IPS DF 4.7 (cell line): ENCODE data around the gene SUOX.
"Not testable (repeated sequence)": the region's sequence is repeated elsewhere in the genome, so short reads cannot be mapped to it uniquely, and the experiment has no call there.

Source experiments
- DNase-seq: peaks from one replicate; pipeline ENCODE4 v3.0.0-alpha.2; 2013; ENCODE audit warnings: low spot score; ENCODE audit errors: extremely low read depth

SUOX gene

DNA sequence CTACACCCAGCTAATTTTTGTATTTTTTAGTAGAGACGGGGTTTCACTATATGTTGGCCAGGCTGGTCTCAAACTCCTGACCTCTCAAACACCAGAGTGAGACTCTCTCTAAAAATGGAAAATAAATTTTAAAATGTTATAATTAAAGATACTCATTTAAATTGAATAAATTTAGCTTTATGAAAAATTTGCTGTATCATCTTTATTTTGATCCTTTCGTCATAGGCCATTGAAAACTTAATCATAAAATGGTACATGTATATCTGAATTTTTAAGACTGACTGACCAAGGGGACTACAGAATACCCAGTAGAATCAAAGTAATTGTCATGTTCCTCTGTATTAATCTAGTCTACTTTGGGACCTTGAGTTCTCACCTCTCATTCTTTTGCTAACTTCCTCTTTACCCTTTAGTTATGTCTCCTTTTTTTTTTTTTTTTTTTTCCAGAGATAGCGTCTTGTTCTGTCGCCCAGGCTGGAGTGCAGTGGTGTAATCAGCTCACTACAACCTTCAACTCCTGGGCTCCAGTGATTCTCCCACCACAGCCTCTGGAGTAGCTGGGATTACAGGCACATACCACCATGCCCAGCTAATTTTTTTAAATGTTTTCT is 13.7 kb upstream of the SUOX start:
- DNase-seq: no peak

DNA sequence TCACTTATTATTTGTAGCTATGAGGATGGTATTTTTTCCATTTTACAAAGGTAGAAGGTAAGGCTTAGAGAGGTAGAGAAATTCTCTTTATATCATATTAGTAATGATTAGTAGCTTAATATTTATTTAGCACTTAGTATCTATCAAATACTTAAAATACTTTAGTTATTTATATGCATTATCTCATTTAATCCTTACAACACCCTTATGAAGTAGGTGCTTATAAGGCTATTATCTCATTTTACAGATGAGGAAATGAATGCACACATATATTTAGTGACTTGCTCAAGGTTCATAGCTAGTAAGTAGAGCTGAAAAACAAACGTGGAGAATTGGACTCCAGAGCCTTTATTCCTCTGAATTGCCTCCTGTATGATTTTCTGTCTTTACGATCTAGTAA is 12.2 kb upstream of the SUOX start:
- DNase-seq: no peak

DNA sequence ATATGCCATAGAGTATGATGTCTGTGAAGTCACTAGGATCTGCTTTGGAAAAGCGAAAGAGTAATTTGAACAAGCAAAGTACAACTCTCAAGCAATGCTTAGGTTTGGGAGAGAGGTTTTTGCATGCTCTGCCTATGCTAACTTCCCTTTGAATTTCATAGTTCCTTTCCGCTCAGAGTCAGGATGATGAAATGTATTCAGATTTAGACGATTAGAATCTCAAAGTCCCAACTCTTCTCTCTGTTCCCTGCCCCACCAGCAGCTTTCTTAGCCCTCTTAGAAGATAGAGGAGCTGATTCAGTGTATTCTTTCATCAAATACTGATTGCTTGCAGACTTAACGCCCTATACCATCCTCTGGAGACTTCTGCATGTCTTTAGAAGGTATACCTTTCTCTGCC is 11.7 kb upstream of the SUOX start:
- no peak for DNase-seq

DNA sequence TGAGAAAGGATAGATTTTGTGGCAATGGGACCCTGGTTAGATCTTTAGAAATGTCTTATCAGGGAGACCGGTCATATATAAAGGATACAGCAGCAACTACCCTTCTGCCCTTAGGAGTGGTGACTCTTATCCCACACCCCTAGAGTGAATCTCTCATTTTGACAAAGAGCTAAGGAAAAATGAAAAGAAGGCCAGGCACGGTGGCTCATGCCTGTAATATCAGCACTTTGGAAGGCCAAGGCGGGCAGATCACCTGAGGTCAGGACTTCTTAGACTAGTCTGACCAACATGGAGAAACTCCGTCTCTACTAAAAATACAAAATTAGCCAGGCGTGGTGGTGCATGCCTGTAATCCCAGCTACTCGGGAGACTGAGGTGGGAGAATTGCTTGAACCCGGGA is 11.1 kb upstream of the SUOX start:
- not testable (repeated sequence) for DNase-seq

DNA sequence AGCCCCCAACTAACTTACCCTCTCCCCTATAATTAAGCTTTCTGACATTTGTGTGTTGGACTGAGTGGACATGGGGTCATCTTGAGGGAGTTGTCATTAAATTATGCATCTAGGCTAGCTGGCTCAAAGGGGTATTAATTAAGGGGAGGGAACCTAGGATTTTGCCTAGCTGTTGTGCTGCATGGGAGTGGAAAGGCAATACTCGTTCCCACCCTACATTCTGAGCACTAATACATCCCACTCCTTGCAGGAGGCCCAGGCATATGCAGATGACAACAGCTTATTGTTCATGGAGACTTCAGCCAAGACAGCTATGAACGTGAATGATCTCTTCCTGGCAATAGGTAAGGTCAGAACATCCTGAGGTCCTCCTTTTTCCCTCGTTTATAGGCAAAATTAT is 6.0 kb upstream of the SUOX start:
- DNase-seq: no peak

DNA sequence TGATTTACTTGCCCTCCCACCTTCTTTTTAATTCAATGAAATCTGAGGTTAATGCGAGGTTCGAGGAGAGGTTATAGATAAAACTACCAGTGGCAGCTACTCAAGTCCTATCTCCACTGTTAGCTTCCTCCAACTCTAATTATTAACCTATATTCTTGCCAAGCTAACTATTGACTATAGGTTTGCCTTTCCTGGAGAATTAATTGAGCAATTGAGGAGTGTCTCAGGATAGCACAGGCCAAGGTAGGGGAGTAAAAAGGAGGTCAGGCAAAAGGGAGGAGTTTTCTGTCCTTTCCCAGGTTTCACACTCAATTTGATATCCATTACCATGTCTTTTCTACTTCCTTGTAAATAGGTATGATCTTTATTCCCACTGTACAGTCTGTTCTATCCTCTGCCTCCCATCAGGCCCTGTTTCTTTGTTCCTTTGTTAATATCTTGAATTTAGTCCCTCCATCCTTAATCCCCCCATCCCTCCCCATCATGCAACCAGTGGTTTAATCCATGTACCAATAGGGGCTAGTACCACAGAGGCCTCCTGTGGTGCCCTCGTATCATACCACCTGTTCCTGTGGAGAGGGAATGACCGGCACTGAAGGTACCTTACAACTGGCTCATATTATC is 3.7 kb upstream of the SUOX start:
- DNase-seq: no peak

DNA sequence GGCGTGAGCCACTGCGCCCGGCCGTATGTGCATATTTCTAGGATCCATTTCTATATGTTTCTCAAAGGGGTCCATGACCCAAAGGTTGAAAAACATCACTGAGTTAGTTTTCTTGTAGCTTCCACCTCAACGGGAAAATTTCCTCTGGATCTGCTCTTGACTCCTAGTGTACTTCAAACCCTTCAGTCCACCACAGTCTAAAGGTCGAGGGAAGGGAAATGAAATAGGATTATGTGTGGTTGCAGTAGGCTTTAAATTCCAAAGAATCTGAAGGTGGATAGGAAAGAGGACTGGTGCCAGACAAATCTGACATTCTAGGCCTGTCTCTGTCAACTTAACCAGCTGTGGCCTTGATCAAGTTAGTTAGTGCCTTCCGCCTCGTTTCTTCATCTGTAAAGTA is 1.7 kb upstream of the SUOX start:
- no peak for DNase-seq

DNA sequence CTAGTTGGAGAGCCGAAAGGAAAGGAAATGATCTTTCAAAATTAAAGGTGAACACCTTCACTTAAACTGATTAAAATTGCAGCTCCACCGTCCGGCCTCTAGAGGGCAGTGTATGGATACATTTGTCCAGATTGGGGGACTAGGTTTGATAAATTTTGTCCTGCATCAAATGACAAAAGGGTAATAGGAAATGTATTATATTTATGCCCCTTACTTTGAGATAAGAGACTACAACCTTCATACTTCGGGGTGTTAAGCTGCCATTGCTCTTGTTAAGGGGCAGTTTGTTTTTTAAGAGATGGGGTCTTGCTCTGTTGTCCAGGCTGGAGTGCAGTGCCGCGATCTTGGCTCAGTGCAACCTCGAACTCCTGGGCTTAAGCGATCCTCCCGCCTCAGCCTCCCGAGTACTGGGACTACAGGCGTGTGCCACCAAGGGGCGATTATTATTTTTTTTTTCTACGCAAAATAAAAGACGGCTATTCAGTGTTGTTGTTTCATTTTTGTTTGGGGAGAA is 818 bp upstream of the SUOX start:
- no peak for DNase-seq

DNA sequence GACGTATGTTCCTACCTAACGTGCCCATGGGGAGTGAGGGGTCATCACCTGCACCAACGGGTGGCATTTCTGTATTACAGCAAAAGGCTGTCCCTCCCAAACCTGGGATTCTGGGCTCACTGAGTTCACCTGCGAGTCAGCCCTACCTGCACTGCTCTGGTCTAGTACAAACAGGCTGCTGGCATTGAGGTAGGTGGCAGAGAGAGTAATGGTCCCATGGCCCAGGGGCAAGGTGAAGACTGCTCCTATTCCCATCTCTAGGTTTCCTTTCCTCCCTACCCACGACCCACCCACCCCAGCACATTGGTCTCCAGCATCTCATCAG is 421 bp downstream of the SUOX start:
- DNase-seq: no peak

DNA sequence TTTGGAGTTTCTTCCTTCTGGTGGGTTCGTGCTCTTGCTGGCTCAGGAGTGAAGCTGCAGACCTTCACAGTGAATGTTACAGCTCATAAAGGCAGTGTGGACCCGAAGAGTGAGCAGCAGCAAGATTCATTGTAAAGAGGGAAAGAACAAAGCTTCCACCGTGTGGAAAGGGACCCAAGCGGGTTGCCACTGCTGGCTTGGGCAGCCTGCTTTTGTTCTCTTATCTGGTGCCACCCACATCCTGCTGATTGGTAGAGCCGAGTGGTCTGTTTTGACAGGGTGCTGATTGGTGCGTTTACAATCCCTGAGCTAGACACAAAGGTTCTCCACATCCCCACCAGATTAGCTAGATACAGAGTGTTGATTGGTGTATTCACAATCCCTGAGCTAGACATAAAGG is 2.4 kb downstream of the SUOX start:
- not testable (repeated sequence) for DNase-seq

DNA sequence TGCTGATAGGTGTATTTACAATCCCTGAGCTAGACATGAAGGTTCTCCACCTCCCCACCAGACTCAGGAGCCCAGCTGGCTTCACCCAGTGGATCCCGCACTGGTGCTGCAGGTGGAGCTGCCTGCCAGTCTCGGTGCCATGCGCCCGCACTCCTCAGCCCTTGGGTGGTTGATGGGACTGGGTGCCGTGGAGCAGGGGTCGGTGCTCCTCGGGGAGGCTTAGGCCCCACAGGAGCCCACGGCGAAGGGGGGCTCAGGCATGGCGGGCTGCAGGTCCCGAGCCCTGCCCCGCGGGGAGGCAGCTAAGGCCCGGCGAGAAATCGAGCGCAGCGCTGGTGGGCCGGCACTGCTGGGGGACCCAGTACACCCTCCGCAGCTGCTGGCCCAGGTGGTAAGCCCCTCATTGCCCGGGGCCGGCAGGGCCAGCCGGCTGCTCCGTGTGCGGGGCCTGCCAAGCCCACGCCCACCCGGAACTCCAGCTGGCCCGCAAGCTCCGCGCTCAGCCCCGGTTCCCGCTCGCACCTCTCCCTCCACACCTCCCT is 3.0 kb downstream of the SUOX start:
- not testable (repeated sequence) for DNase-seq

DNA sequence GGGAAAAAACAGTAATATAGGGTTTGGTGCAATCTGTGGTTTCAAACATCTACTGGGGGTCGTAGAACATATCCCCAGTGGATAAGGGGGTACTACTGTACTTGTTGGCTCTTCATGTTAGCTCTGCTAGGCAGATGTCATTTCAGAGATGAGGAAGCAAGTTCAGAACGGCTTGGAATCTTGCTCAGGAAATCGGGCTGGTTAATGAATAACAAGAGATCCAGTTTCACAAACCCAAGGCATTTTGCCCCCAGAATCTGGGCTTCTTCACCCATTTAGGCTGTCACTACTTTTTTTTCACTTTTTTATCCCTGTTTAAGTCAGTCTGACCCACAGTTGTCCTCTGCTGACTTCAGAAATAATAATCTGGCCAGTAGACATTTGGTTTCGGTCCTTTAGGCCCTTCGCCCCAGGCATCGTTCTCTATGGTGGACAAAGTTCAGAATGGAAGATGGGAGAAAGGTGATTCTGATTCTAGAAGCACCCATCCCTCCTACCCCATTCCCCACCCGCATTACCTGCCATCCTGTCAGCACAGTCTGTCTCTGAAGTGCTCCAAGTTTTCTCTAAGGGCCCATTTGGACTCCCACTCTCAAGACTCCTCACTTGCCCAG is 4.5 kb downstream of the SUOX start:
- no peak for DNase-seq

DNA sequence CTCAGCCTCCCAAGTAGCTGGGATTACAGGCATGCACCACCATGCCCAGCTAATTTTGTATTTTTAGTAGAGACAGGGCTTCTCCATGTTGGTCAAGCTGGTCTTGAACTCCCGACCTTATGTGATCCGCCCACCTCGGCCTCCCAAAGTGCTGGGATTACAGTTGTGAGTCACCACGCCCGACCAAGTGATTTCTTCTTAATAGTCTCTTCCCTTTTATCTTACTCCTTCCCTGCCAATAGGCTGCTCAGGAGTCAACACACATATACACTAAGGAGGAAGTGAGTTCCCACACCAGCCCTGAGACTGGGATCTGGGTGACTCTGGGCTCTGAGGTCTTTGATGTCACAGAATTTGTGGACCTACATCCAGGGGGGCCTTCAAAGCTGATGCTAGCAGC is 6.3 kb downstream of the SUOX start:
- not testable (repeated sequence) for DNase-seq

DNA sequence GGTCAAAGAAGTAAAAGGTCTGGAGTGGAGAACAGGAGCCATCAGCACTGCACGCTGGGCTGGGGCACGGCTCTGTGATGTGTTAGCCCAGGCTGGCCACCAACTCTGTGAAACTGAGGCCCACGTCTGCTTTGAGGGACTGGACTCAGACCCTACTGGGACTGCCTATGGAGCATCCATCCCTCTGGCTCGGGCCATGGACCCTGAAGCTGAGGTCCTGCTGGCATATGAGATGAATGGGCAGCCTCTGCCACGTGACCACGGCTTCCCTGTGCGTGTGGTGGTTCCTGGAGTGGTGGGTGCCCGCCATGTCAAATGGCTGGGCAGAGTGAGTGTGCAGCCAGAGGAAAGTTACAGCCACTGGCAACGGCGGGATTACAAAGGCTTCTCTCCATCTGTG is 7.1 kb downstream of the SUOX start:
- no peak for DNase-seq

DNA sequence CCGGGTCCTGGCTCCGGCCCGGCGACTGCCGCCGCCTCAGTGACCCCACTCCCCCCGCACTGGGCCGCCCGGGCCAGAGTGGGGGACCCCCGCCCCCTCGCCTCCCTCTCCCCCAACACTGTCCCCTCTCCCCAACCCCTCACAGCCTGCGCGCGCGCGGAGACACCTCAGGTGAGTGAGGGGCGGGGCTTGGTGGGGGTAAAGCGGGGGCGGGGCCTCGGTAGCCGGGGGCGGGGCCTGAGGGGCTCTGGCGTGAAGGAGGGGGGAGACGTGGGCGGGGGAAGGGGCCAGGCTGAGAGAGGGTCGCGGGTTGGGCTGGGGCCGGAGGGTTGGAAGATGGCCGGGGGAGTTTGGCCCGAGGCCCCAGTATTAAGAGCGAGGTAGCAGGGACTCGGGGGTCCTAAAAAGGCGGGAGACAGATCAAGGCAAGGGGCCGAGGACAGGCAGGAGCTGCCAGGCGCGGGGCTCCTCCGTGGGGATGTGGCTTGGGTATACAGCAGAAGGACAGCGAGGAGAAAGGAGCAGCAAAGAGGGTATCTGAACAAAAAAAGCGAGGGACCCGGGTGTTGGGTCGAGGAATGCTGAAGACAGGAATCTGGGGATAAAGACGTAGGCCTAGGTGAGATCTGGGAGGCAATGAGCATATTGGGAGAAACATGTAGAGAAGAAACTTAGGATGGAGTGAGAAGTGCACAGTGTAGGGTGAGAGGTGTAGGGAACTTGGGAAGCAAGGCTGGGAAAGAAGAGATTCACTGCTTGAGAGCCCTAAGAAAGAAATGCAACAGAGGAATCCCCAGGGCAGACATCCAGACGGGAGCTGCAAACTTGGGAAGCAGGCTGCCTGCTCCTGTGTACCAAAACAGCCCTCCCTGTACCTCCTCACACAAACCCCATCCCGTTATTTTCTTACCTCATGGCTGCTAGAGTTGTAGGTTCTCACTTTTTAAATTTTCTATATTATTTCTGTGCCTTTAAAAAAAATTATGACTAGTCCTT is 10.8 kb downstream of the SUOX start:
- no peak for DNase-seq

DNA sequence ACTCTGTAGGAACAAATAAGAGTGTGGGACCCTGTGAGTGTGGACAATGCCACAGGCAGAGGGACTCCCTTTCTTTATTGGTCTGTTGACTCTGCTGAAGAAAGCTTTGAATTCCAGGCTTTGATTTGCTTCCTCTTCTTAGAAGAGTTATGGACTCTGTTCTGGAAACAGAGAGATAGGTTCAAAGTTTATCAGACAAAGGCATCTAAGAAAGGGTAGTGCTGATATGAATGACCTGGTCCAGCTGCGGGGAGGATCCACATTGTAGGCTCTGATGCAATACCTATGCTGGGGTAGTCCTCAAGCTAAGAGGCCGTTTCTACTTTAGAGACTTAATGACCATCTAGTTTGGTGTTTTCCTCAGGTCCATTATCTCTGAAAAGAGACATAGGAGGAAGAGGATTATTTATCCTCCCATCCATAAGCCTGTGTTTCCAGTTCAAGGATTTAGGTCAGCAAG is 13.1 kb downstream of the SUOX start:
- DNase-seq: no peak

DNA sequence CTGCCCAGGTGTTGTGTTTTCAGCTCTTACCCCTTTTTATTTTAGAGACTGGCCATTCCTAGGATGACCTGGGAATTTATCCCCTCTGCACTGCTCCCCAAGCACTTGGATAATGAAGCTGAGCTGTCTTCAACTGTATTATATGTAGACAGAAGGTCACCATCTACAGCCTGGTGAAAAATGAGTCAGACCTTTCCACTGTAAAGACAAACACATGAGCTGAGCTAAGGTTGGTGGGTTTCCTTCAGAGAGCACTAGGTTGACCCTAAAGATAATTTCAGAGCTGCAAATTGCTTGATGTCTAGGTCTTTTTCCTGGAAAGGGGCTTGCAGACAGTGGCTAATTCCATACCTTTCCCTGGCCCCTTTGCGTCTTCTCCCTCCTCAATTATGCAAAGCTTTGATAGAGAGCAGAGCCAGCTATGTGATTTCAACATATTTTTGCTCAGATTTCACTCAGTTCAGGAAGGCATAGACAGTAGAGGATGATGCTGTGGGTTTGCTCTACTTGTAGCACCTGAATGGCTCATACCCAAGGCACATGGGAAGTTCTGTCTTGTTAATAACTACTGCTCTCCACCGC is 14.5 kb downstream of the SUOX start:
- DNase-seq: no peak

DNA sequence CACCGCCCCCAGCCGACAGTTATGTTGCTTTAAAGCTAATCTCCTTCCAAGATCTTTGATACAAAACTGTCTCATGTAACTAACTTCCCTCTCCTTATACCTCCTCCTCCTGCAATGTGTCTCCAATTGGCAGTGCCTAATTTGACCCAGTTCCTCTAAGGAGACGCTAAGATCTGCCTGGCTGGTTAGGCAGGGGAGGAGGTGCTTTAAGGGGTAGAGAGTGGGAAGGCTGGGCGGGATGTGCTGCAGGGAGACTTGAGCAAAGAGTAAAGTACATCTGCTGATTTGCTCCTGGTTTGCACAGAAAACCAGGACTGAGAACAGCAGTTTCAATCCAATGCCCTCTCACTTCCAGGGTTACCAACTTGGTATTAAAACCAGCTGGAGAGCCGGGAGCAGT is 16.4 kb downstream of the SUOX start:
- DNase-seq: no peak

DNA sequence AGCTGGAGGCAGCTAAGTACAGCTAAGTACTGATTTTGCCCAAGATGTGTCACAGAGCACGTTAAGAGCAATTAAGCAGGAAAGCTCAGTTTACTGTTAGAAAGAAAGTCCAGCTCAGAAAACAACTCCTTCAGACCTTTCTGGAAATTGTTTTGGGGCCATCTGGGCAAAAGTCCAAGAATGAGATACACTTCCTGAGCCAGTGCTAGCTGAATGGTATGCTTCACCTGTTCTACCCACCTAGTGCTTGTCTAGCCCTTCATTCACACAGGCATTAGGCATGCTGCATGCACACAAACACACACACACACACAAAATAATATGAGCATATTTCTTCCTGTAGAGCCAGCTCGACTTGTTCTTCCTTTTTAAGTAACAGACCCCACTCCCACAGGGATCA is 17.1 kb downstream of the SUOX start:
- DNase-seq: no peak

DNA sequence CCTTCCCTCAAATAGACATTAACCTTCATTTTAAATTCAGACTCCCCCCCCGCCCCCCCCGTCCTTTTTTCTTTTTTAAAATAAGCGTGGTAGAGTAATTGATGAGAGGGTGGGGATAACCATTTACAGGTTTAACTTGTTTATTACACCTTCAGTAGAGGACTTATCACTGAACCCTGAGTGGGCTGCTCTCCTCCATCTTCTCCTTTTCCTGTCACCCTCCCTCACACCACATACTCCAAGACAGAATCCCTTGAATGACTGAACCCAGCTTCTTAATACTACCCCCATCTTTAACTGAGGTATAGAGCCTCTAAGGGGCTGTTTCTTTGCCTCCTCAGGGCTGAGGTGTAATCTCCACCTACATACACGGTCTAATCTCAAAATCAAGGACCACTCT is 20.1 kb downstream of the SUOX start:
- no peak for DNase-seq

DNA sequence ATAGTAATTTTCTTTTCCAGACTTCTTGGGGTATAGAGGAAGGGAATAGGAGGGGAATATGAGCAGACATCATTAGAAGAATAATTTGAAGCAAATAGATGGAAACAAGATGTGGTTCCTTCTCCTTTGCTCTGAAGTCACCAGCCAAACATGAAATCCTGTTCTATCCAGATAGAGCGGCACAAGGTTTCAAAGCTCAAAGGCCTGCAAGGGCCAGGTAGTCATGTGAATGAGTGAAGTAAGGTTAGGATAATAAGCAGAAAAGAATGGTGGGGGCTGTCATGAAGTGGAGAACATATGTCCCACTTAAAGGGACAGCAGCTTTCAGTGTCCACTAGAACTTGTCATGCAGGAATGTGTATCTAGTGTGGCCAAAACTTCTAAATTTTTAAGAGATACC is 21.3 kb downstream of the SUOX start:
- no peak for DNase-seq
